ENCODE measurements around the gene PAIP2B. TPM values are rescaled to one million over a fixed set of nuclear protein-coding genes. Genes with fewer than 3 reads are reported as not detected.

PAIP2B gene
- total RNA-seq, 1 donor from 2014 or later: 2.9 TPM

- Mint-ChIP-seq H3K4me3 (ENCODE audit: unreplicated experiment) (no peak overlapping the region), H3K27me3 (ENCODE audit: unreplicated experiment) (no peaks in the 10 kb centered on the region)
- TF ChIP-seq CTCF (IDR thresholded peaks at IDR 0.05; ENCODE audit: unreplicated experiment): no peak
Measured at GRCh38 chr2:71250935-71251334, 24.0 kb upstream of the PAIP2B start.

DNA sequence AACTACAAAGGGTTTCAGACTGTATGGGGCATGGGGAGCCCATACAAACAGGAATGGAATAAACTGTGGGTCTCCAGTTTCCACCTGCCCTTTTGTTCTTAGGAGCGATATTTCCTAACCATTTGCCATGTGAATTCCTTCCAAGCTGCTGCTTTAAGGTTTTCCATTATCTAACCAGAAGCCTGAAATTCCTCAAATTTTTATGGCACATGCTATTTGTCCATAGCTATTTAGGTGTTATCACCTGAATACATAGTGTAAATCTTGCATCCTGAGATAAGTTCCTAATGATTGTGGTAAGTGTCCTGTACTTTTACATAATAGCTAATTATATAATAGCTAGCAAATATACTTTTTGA, 17.4 kb upstream of the PAIP2B start:
- H3K36me3 Mint-ChIP-seq (ENCODE audit: low read depth, unreplicated experiment): no peaks in the 10 kb centered on the region
- no peak overlapping the region for H3K27ac Mint-ChIP-seq (ENCODE audit: unreplicated experiment)
- H3K4me1 Mint-ChIP-seq (ENCODE audit: unreplicated experiment): no peaks in the 10 kb centered on the region
- peaks cover 2% of the 10 kb centered on the region for H3K27me3 Mint-ChIP-seq (ENCODE audit: unreplicated experiment)
- no peaks in the 10 kb centered on the region for H3K9me3 Mint-ChIP-seq (ENCODE audit: unreplicated experiment)
- no peak overlapping the region for H3K4me3 Mint-ChIP-seq (ENCODE audit: unreplicated experiment)
- no peak for DNase-seq (ENCODE audit: low spot score)
- TF ChIP-seq CTCF (IDR thresholded peaks at IDR 0.05; ENCODE audit: unreplicated experiment): no peak

More at GRCh38 chr2:71250935-71251334, 24.0 kb upstream of the PAIP2B start:
- DNase-seq (ENCODE audit: low spot score): no peak
- Mint-ChIP-seq H3K36me3 (ENCODE audit: low read depth, unreplicated experiment) (no peaks in the 10 kb centered on the region), H3K4me1 (ENCODE audit: unreplicated experiment) (no peaks in the 10 kb centered on the region), H3K9me3 (ENCODE audit: unreplicated experiment) (no peaks in the 10 kb centered on the region), H3K27ac (ENCODE audit: unreplicated experiment) (no peak overlapping the region)

GRCh38 chr2:71243634-71244301, 16.9 kb upstream of the PAIP2B start:
- Mint-ChIP-seq H3K27ac (ENCODE audit: unreplicated experiment) (no peak overlapping the region), H3K4me1 (ENCODE audit: unreplicated experiment) (no peaks in the 10 kb centered on the region)
- no peak for DNase-seq (ENCODE audit: low spot score)

DNA sequence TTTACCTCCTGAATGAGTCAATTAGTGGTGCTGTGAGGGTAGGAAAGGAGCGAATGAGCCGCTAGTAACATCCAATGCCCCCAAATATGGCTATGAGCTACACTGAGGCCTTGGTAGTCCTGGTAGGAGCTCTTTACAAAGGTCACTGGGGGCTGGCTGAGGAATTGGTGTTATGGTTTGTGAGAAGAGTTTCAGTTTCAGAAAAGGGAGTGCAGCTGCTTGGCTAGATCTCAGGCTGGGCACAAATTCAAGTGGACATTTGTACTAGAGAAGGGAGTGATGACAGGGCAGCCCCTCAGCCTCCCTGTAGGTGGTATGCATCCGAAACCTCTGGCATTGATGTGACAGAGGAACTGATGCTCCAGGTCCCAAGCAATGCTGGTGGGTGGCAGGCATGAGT, 13.9 kb upstream of the PAIP2B start:
- Mint-ChIP-seq H3K4me1 (ENCODE audit: unreplicated experiment) (peaks cover 4% of the 10 kb centered on the region), H3K27ac (ENCODE audit: unreplicated experiment) (no peak overlapping the region), H3K9me3 (ENCODE audit: unreplicated experiment) (no peaks in the 10 kb centered on the region), H3K4me3 (ENCODE audit: unreplicated experiment) (no peak overlapping the region), H3K36me3 (ENCODE audit: low read depth, unreplicated experiment) (no peaks in the 10 kb centered on the region), H3K27me3 (ENCODE audit: unreplicated experiment) (peaks cover 4% of the 10 kb centered on the region)
- no peak for DNase-seq (ENCODE audit: low spot score)
- TF ChIP-seq CTCF (IDR thresholded peaks at IDR 0.05; ENCODE audit: unreplicated experiment): no peak

More at GRCh38 chr2:71243634-71244301, 16.9 kb upstream of the PAIP2B start:
- Mint-ChIP-seq H3K4me3 (ENCODE audit: unreplicated experiment) (no peak overlapping the region), H3K36me3 (ENCODE audit: low read depth, unreplicated experiment) (no peaks in the 10 kb centered on the region), H3K9me3 (ENCODE audit: unreplicated experiment) (no peaks in the 10 kb centered on the region), H3K27me3 (ENCODE audit: unreplicated experiment) (peaks cover 2% of the 10 kb centered on the region)
- TF ChIP-seq CTCF (IDR thresholded peaks at IDR 0.05; ENCODE audit: unreplicated experiment): no peak

GRCh38 chr2:71238089-71238488, 11.2 kb upstream of the PAIP2B start:
- Mint-ChIP-seq H3K4me3 (ENCODE audit: unreplicated experiment) (no peak overlapping the region), H3K9me3 (ENCODE audit: unreplicated experiment) (no peaks in the 10 kb centered on the region), H3K4me1 (ENCODE audit: unreplicated experiment) (peaks cover 4% of the 10 kb centered on the region), H3K27ac (ENCODE audit: unreplicated experiment) (no peak overlapping the region), H3K36me3 (ENCODE audit: low read depth, unreplicated experiment) (no peaks in the 10 kb centered on the region), H3K27me3 (ENCODE audit: unreplicated experiment) (peaks cover 4% of the 10 kb centered on the region)
- DNase-seq (ENCODE audit: low spot score): no peak
- TF ChIP-seq CTCF (IDR thresholded peaks at IDR 0.05; ENCODE audit: unreplicated experiment): no peak
